HepG2 (cell line): ENCODE data around the gene TTLL7. TPM values are rescaled to one million over a fixed set of nuclear protein-coding genes. Genes with fewer than 3 reads are reported as not detected.

Experiments
- ATAC-seq: fragments of 200-7000 bp; cut with Tn5 transposase; 3 replicates; pipeline ENCODE4 v1.9.1; 2020; ENCODE audit warnings: mild to moderate bottlenecking, moderate library complexity
- BruUV-seq: library from RNA; stranded (reverse); fragments of 400-500 nt; replicated peaks from 2 replicates; lab custom pipeline; 2021; lab: Mats Ljungman, UMichigan
- CTCF ChIA-PET: fragments of 300-600 bp; formaldehyde crosslinking; extraction: SDS; loops from one replicate; lab custom pipeline; 2021; ENCODE audit warnings: low total read pairs, inconsistent platforms, low intra/inter-chr PET ratio; lab: Yijun Ruan, JAX
- POLR2A ChIA-PET: fragments of 350-600 bp; sonication (Branson Sonifier 250); formaldehyde crosslinking; loops from one replicate; lab custom pipeline; 2020; ENCODE audit warnings: antibody characterized with exemption, inconsistent platforms; lab: Yijun Ruan, JAX
- DNase-seq: peaks from one replicate; pipeline ENCODE4 v3.0.0-alpha.2; 2015; ENCODE audit warnings: low spot score
- FAIRE-seq: peaks from 3 replicates; lab custom pipeline; 2011; peaks lifted over from hg19 to GRCh38; lab: Jason Lieb, UNC
- H2AFZ ChIP-seq: one replicate; pipeline ENCODE4 v1.6.1; 2011; ENCODE audit warnings: low read length, inconsistent platforms
- H3K27ac ChIP-seq: fragments of 300-600 bp; 3 replicates; pipeline ENCODE4 v1.8.0; 2011; ENCODE audit warnings: mixed run types, mild to moderate bottlenecking, mixed read lengths, low read length, inconsistent platforms; ENCODE audit not compliant: insufficient read depth; ENCODE audit errors: extremely low read length
- H3K27me3 ChIP-seq, 2 experiments: fragments of 200-600 bp in 1 of 2; 2 replicates in 1 of 2; 3 replicates in 1 of 2; pipeline versions ENCODE4 v1.6.0 to v1.8.0; 2011; ENCODE audit warnings: low read length in 2 of 2, mild to moderate bottlenecking in 2 of 2, moderate library complexity in 2 of 2, inconsistent platforms in 1 of 2; ENCODE audit not compliant: insufficient read depth in 2 of 2, control insufficient read depth in 1 of 2
- H3K36me3 ChIP-seq, 2 experiments: fragments of 200-600 bp in 1 of 2; replicated peaks in 1 of 2; 2 replicates in 1 of 2; 3 replicates in 1 of 2; pipeline versions ENCODE4 v1.5.1 to v1.8.0; 2011; ENCODE audit warnings: low read length in 2 of 2, inconsistent platforms in 1 of 2; ENCODE audit not compliant: insufficient read depth in 2 of 2, control insufficient read depth in 1 of 2
- H3K4me1 ChIP-seq: 2 replicates; pipeline ENCODE4 v1.5.1; 2012; ENCODE audit warnings: low read length, inconsistent platforms; ENCODE audit not compliant: insufficient read depth
- H3K4me2 ChIP-seq: 2 replicates; pipeline ENCODE4 v1.6.0; 2011; ENCODE audit warnings: low read depth, low read length, inconsistent platforms
- H3K4me3 ChIP-seq, 3 experiments: fragments of 200-600 bp in 1 of 3; sonication (generic), shearing (Covaris generic) in 1 of 3; replicated peaks in 1 of 3; 2 replicates each; pipeline ENCODE4 v1.5.1; 2011 to 2016; ENCODE audit warnings: low read length in 3 of 3, inconsistent platforms in 2 of 3, low read depth in 2 of 3, mild to moderate bottlenecking in 2 of 3, control low read depth in 1 of 3, mixed read lengths in 1 of 3; ENCODE audit not compliant: insufficient read depth in 1 of 3
- H3K79me2 ChIP-seq: one replicate; pipeline ENCODE4 v1.6.1; 2011; ENCODE audit warnings: low read length, inconsistent platforms; ENCODE audit not compliant: insufficient read depth
- H3K9ac ChIP-seq: 2 replicates; pipeline ENCODE4 v1.6.0; 2011; ENCODE audit warnings: mild to moderate bottlenecking, low read depth, low read length, inconsistent platforms; ENCODE audit not compliant: insufficient read depth
- H3K9me3 ChIP-seq: 2 replicates; pipeline ENCODE4 v1.5.1; 2012; ENCODE audit warnings: mild to moderate bottlenecking, low read length
- H4K20me1 ChIP-seq: 2 replicates; pipeline ENCODE4 v1.6.0; 2011; ENCODE audit warnings: inconsistent platforms, mild to moderate bottlenecking, low read length, moderate library complexity; ENCODE audit not compliant: insufficient read depth
- ARID5B ChIP-seq: IDR thresholded peaks from 2 replicates; pipeline ENCODE4 v1.4.0; 2020; ENCODE audit warnings: mild to moderate bottlenecking, missing genetic modification reagents
- GATAD2A ChIP-seq: IDR thresholded peaks from 2 replicates; pipeline ENCODE4 v1.6.1; 2016
- KLF15 ChIP-seq: sonication (generic); formaldehyde crosslinking; IDR thresholded peaks from 2 replicates; pipeline ENCODE4 v1.8.1; 2023; ENCODE audit warnings: borderline replicate concordance, mild to moderate bottlenecking, inconsistent platforms, missing genetic modification reagents, mixed read lengths
- MAFF ChIP-seq: IDR thresholded peaks from 2 replicates; pipeline ENCODE4 v1.6.1; 2011; ENCODE audit warnings: low read depth, low read length, improper control_type of control experiment
- MAFK ChIP-seq, 2 experiments: IDR thresholded peaks in 1 of 2; conservative IDR thresholded peaks in 1 of 2; 2 replicates each; pipeline ENCODE4 v1.6.1; 2011; ENCODE audit warnings: improper control_type of control experiment in 2 of 2, low read length in 2 of 2
- NFIB ChIP-seq: sonication (generic); formaldehyde crosslinking; IDR thresholded peaks from 2 replicates; pipeline ENCODE4 v1.9.0; 2021; ENCODE audit warnings: missing genetic modification reagents, mild to moderate bottlenecking, borderline replicate concordance
- PHF5A ChIP-seq: IDR thresholded peaks from one replicate; pipeline ENCODE4 v1.6.1; 2018; ENCODE audit warnings: low read depth, missing genetic modification reagents; ENCODE audit not compliant: unreplicated experiment
- ZFP82 ChIP-seq: sonication (generic); formaldehyde crosslinking; IDR thresholded peaks from 2 replicates; pipeline ENCODE4 v1.5.1; 2020; ENCODE audit warnings: mild to moderate bottlenecking, missing genetic modification reagents, borderline replicate concordance
- ZNF430 ChIP-seq: sonication (generic); formaldehyde crosslinking; IDR thresholded peaks from 2 replicates; pipeline ENCODE4 v1.9.0; 2021; ENCODE audit warnings: mild to moderate bottlenecking, missing genetic modification reagents
- ZNF512 ChIP-seq: sonication (generic); formaldehyde crosslinking; IDR thresholded peaks from 2 replicates; pipeline ENCODE4 v1.4.0; 2020; ENCODE audit warnings: mild to moderate bottlenecking, missing genetic modification reagents
- ZNF567 ChIP-seq: sonication (generic); formaldehyde crosslinking; IDR thresholded peaks from 2 replicates; pipeline ENCODE4 v1.8.1; 2023; ENCODE audit warnings: mild to moderate bottlenecking, missing genetic modification reagents, borderline replicate concordance
- ZNF644 ChIP-seq: IDR thresholded peaks from 2 replicates; pipeline ENCODE4 v1.6.1; 2016; ENCODE audit warnings: low read depth
- WGBS: methylation state at CpG from one replicate; pipeline ENCODE4 v1.1.6; 2017; ENCODE audit warnings: low lambda C conversion rate; 5-methylcytosine and 5-hydroxymethylcytosine counted together
- in situ Hi-C: cut with HindIII; loops from 2 replicates; pipeline ENCODE4 v1.10.0; 2017; ENCODE audit warnings: low pct_unique_long_range_greater_than_20kb; ENCODE audit not compliant: extremely low pct_ligation_motif_present
- intact Hi-C: fragments of 100-400 bp; cut with micrococcal nuclease; formaldehyde crosslinking; loops from one replicate; pipeline ENCODE4 v1.10.0; 2022; ENCODE audit not compliant: unreplicated experiment
- polyA plus RNA-seq, 8 experiments: library from polyadenylated mRNA; depleted of rRNA in 3 of 8; stranded (reverse) in 7 of 8; unstranded in 1 of 8; fragments of >200 nt; fragmentation: Illumina TruSeq in 4 of 8; extraction: Trizol in 4 of 8; gene quantifications; 2 replicates each; pipeline versions ENCODE4 v1.2.1 to v1.2.3, GENCODE V29; 2011 to 2016; ENCODE audit warnings: low read depth in 4 of 8, missing spikeins in 1 of 8, mixed read lengths in 1 of 8; ENCODE audit not compliant: insufficient read depth in 1 of 8
- total RNA-seq, 5 experiments: library from RNA; depleted of rRNA; stranded (reverse); fragments of >200 nt; fragmentation: Illumina TruSeq; extraction: Trizol; gene quantifications; 2 replicates each; pipeline ENCODE4 v1.2.3, GENCODE V29; 2016; ENCODE audit warnings: low read depth in 1 of 5

The TTLL7 gene
- total and polyA plus RNA-seq, 2 of the 13 experiments (the other 11 are each of a cell fraction or from before 2014, with no cell fraction given): 0.07 to 0.22 TPM

- TF ChIP-seq ARID5B (CRISPR knock-in tag) (peak; percentile 80), ZNF430 (no peak), ZNF644 (peak; percentile 45; the same call in 1 of the 2 replicates), ZNF567 (CRISPR knock-in tag) (no peak), GATAD2A (CRISPR knock-in tag) (peak; percentile 78)
Observed at GRCh38 chr1:83901547-83902155, 97.3 kb downstream of the TTLL7 start (continued).

GRCh38 chr1:83900524-83900923 lies 98.4 kb downstream of the TTLL7 start:
- CTCF ChIA-PET: no interaction called here
- ATAC-seq (no peak), DNase-seq (no peak), FAIRE-seq (no peak)
- Histone ChIP-seq H3K9me3 (no peaks in the 10 kb centered on the region), H3K4me1 (peaks cover 12% of the 10 kb centered on the region), H3K27me3 (no peaks in the 10 kb centered on the region; a peak in 1 of 5 replicates), H3K79me2 (no peaks in the 10 kb centered on the region), H3K4me2 (no peak overlapping the region), H2AFZ (no peak overlapping the region), H3K36me3 (no peaks in the 10 kb centered on the region), H3K9ac (no peak overlapping the region), H3K4me3 (no peak overlapping the region), H3K27ac (no peak overlapping the region), H4K20me1 (no peaks in the 10 kb centered on the region)
- POLR2A ChIA-PET: no interaction called here
- TF ChIP-seq MAFK (conservative IDR thresholded peaks at IDR 0.05 in 1 of 2, IDR thresholded peaks at IDR 0.05 in 1 of 2; ENCODE audit: low read length in 2 of 2): peak; percentile 81 to 90
- TF ChIP-seq ZFP82: no peak
- peak; percentile 84 for TF ChIP-seq MAFF
- TF ChIP-seq KLF15: no peak
- TF ChIP-seq PHF5A: no peak
- no peak for TF ChIP-seq ZNF512
- no peak for TF ChIP-seq NFIB
- intact Hi-C loops: no loop called here
- BruUV-seq: no TSS peak
- WGBS: 13% methylated on average over 3 of the region's 3 CpGs
- in situ Hi-C loops: no loop called here
